ENCODE data around the gene TP53TG3F. TPM values are rescaled to one million over a fixed set of nuclear protein-coding genes. Genes with fewer than 3 reads are reported as not detected.

The TP53TG3F gene
- total RNA-seq, result not detected in 2 replicates

DNA sequence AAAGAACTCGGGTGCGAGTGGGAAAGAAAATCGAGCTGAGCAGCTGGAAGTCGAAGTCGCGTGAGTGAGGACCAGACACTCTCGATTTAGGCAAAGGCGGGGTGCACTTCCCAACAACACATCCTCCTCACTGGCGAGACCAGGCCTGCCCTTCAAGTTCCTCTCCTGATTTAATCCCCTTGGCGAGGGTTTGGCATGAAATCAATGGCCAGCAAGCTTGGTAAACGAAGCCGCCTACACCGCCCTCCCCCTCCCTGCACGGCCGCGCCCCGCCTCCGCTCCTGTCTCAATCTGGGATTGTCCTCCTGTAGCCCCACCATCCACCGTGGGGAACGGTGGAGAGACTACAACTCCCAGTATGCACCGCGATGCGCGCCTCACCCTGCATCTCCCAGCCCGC, at the start of gene TP53TG3F:
Gene TP53TG3F, plus strand, starts transcription at position 301 of the 400 bp plus-strand sequence. Its CDS starts 68 bp downstream, at position 369.

Other genes starting within 250 kb of the TP53TG3F start
- gene TP53TG3E, start 155.3 kb upstream of the TP53TG3F start, total RNA-seq, result not detected in 2 replicates
- gene TP53TG3B, start 98.8 kb upstream of the TP53TG3F start, total RNA-seq, result not detected in 2 replicates

All from smooth muscle cell of the pulmonary artery (primary cell).